IMR-90 (cell line): ENCODE results near the gene FLACC1. TPM values are rescaled to one million over a fixed set of nuclear protein-coding genes. Genes with fewer than 3 reads are reported as not detected.

Experiments used
- ATAC-seq: fragments of 200-7000 bp; cut with Tn5 transposase; 2 replicates; pipeline ENCODE4 v1.9.1; 2020; ENCODE audit warnings: low read depth, mild to moderate bottlenecking, moderate library complexity
- BruUV-seq: library from RNA; stranded (reverse); fragments of 400-500 nt; replicated peaks from 2 replicates; lab custom pipeline; 2021; lab: Mats Ljungman, UMichigan
- CTCF ChIA-PET: fragments of 300-600 bp; formaldehyde crosslinking; extraction: SDS; loops from one replicate; lab custom pipeline; 2021; ENCODE audit warnings: antibody characterized with exemption; lab: Yijun Ruan, JAX
- POLR2A ChIA-PET: fragments of 300-600 bp; sonication (Branson Sonifier 250); formaldehyde crosslinking; loops from one replicate; lab custom pipeline; 2022; ENCODE audit warnings: antibody characterized with exemption; ENCODE audit not compliant: unreplicated experiment; lab: Charles Lee
- DNase-seq: peaks from one replicate; pipeline ENCODE4 v3.0.0; 2013
- H2AFZ ChIP-seq: replicated peaks from 2 replicates; pipeline ENCODE3; 2013; ENCODE audit warnings: low read length, mild to moderate bottlenecking; ENCODE audit not compliant: poor library complexity
- H2AK5ac ChIP-seq: 2 replicates; pipeline ENCODE4 v1.6.1; 2013; ENCODE audit warnings: low read depth, low read length, inconsistent platforms
- H2AK9ac ChIP-seq: replicated peaks from 2 replicates; pipeline ENCODE3; 2013; ENCODE audit warnings: mild to moderate bottlenecking, low read depth, low read length, moderate library complexity; ENCODE audit not compliant: poor library complexity
- H2BK120ac ChIP-seq: 2 replicates; pipeline ENCODE4 v1.6.1; 2013; ENCODE audit warnings: low read depth, low read length, inconsistent platforms
- H2BK15ac ChIP-seq: 3 replicates; pipeline ENCODE4 v1.6.1; 2013; ENCODE audit warnings: low read depth, low read length, inconsistent platforms
- H2BK20ac ChIP-seq: 2 replicates; pipeline ENCODE4 v1.6.1; 2013; ENCODE audit warnings: low read depth, mild to moderate bottlenecking, inconsistent platforms, low read length, moderate library complexity
- H2BK5ac ChIP-seq: 2 replicates; pipeline ENCODE4 v1.6.1; 2013; ENCODE audit warnings: mild to moderate bottlenecking, low read depth, low read length, inconsistent platforms; ENCODE audit not compliant: poor library complexity, severe bottlenecking
- H3K14ac ChIP-seq: replicated peaks from 2 replicates; pipeline ENCODE4 v1.6.1; 2013; ENCODE audit warnings: low read depth, low read length, inconsistent platforms
- H3K18ac ChIP-seq: 2 replicates; pipeline ENCODE4 v1.6.1; 2013; ENCODE audit warnings: low read depth, low read length, control low read depth
- H3K23ac ChIP-seq: 2 replicates; pipeline ENCODE4 v1.6.1; 2013; ENCODE audit warnings: low read depth, low read length, inconsistent platforms
- H3K27ac ChIP-seq: 2 replicates; pipeline ENCODE4 v1.5.1; 2013; ENCODE audit warnings: mild to moderate bottlenecking, control low read depth, low read length; ENCODE audit not compliant: insufficient read depth
- H3K27me3 ChIP-seq: 2 replicates; pipeline ENCODE4 v1.6.1; 2013; ENCODE audit warnings: low read length; ENCODE audit not compliant: control insufficient read depth, insufficient read depth
- H3K36me3 ChIP-seq: 2 replicates; pipeline ENCODE4 v1.6.1; 2013; ENCODE audit warnings: low read length, mixed read lengths; ENCODE audit not compliant: control insufficient read depth, insufficient read depth
- H3K4ac ChIP-seq: 2 replicates; pipeline ENCODE4 v1.6.1; 2013; ENCODE audit warnings: low read depth, low read length, inconsistent platforms
- H3K4me1 ChIP-seq: 2 replicates; pipeline ENCODE4 v1.6.1; 2013; ENCODE audit warnings: low read length, mixed read lengths; ENCODE audit not compliant: control insufficient read depth, insufficient read depth
- H3K4me2 ChIP-seq: 2 replicates; pipeline ENCODE4 v1.6.1; 2013; ENCODE audit warnings: low read depth, mild to moderate bottlenecking, control low read depth, low read length, moderate library complexity
- H3K4me3 ChIP-seq: 2 replicates; pipeline ENCODE4 v1.5.1; 2013; ENCODE audit warnings: low read depth, mild to moderate bottlenecking, control low read depth, low read length, moderate library complexity; ENCODE audit not compliant: insufficient read depth
- H3K56ac ChIP-seq: 2 replicates; pipeline ENCODE4 v1.6.1; 2013; ENCODE audit warnings: low read length, inconsistent platforms; ENCODE audit not compliant: insufficient read depth; ENCODE audit errors: extremely low read depth
- H3K79me1 ChIP-seq, 2 experiments: 2 replicates each; pipeline ENCODE4 v1.6.1; 2013; ENCODE audit warnings: low read length in 2 of 2, inconsistent platforms in 1 of 2, low read depth in 1 of 2
- H3K9ac ChIP-seq: 2 replicates; pipeline ENCODE4 v1.6.1; 2013; ENCODE audit warnings: low read depth, low read length, control low read depth
- H3K9me1 ChIP-seq: 2 replicates; pipeline ENCODE4 v1.6.1; 2013; ENCODE audit warnings: low read length, inconsistent platforms; ENCODE audit not compliant: insufficient read depth
- H3K9me3 ChIP-seq: 2 replicates; pipeline ENCODE4 v1.6.1; 2013; ENCODE audit warnings: low read length; ENCODE audit not compliant: control insufficient read depth, insufficient read depth
- H4K20me1 ChIP-seq: 2 replicates; pipeline ENCODE4 v1.6.1; 2013; ENCODE audit warnings: low read length, inconsistent platforms; ENCODE audit not compliant: insufficient read depth
- H4K5ac ChIP-seq: 2 replicates; pipeline ENCODE4 v1.6.1; 2013; ENCODE audit warnings: mild to moderate bottlenecking, low read depth, low read length, control low read depth
- H4K8ac ChIP-seq, 2 experiments: 2 replicates each; pipeline ENCODE4 v1.6.1; 2013; ENCODE audit warnings: low read depth in 2 of 2, low read length in 2 of 2, control low read depth in 1 of 2, inconsistent platforms in 1 of 2
- H4K91ac ChIP-seq: 2 replicates; pipeline ENCODE4 v1.6.1; 2013; ENCODE audit warnings: low read depth, low read length, inconsistent platforms; ENCODE audit not compliant: insufficient read depth
- BHLHE40 ChIP-seq: fragments of 150-350 bp; IDR thresholded peaks from 2 replicates; pipeline ENCODE4 v1.6.1; 2016; ENCODE audit warnings: mild to moderate bottlenecking, low read depth, low read length
- CEBPB ChIP-seq: IDR thresholded peaks from 2 replicates; pipeline ENCODE4 v1.6.1; 2012; ENCODE audit warnings: low read depth, low read length, improper control_type of control experiment
- WGBS, 2 experiments: methylation state at CpG; one replicate each; pipeline versions ENCODE4 v1.1.5 to v1.1.7; 2013; ENCODE audit warnings: missing lambda C conversion rate in 2 of 2; ENCODE audit not compliant: insufficient read length in 1 of 2; ENCODE audit errors: extremely low coverage in 2 of 2; 5-methylcytosine and 5-hydroxymethylcytosine counted together
- dilution Hi-C: fragments of 300-500 bp; cut with HindIII; formaldehyde crosslinking; loops from one replicate; pipeline ENCODE4 v1.14.3; 2018; ENCODE audit warnings: low sequenced_read_pairs; ENCODE audit not compliant: unreplicated experiment
- in situ Hi-C: fragments of 300-500 bp; cut with MboI; formaldehyde crosslinking; loops from 3 replicates; pipeline ENCODE4 v1.14.3; 2019; ENCODE audit warnings: low sequenced_read_pairs, inconsistent platforms, mixed read lengths
- intact Hi-C: fragments of 100-400 bp; cut with micrococcal nuclease; formaldehyde crosslinking; loops from 2 replicates; pipeline ENCODE4 v1.10.0; 2022
- polyA plus RNA-seq, 3 experiments: library from polyadenylated mRNA; depleted of rRNA; stranded (reverse); fragments of >200 nt; gene quantifications; 2 replicates each; pipeline ENCODE4 v1.2.3, GENCODE V29; 2012; ENCODE audit warnings: low replicate concordance in 1 of 3
- total RNA-seq: library from RNA; depleted of rRNA; stranded (reverse); fragments of >200 nt; gene quantifications from 2 replicates; pipeline ENCODE4 v1.2.3, GENCODE V29; 2012

Gene FLACC1
- total and polyA plus RNA-seq, 2 of the 4 experiments (the other 2 are of a cell fraction), result 0.32 to 0.54 TPM

GRCh38 chr2:201406077-201406662 is 49.0 kb upstream of the FLACC1 start:
- TF ChIP-seq BHLHE40, result no peak
- peak; percentile 100 for TF ChIP-seq CEBPB
- Histone ChIP-seq H3K79me1 (peaks cover 20 to 41% of the 10 kb centered on the region in 2 experiments), H3K4me3 (no peak overlapping the region), H3K36me3 (0 out of 2 replicates have a peak, but pooled peaks cover 2% of the 10 kb centered on the region), H3K27ac (no peak overlapping the region), H2AK5ac (no peak overlapping the region), H3K9me3 (no peaks in the 10 kb centered on the region), H3K23ac (no peak overlapping the region), H3K9ac (no peak overlapping the region; the same call in 1 of the 2 replicates), H3K18ac (no peak overlapping the region), H3K14ac (no peak overlapping the region), H2BK20ac (no peak overlapping the region), H2BK5ac (peak overlapping the region; percentile 57), H2BK120ac (peak overlapping the region; percentile 45; the same call in 1 of the 2 replicates), H2AFZ (no peak overlapping the region), H3K4me1 (peaks cover 11% of the 10 kb centered on the region), H4K91ac (no peak overlapping the region), H2AK9ac (no peak overlapping the region), H4K8ac (no peak overlapping the region; a peak in 1 of 4 replicates), H4K20me1 (no peaks in the 10 kb centered on the region), H3K9me1 (no peaks in the 10 kb centered on the region), H3K27me3 (no peaks in the 10 kb centered on the region), H2BK15ac (no peak overlapping the region), H3K4ac (no peak overlapping the region), H4K5ac (no peak overlapping the region), H3K56ac (no peak overlapping the region), H3K4me2 (peak overlapping the region; percentile 73; the same call in 1 of the 2 replicates)
- peak; percentile 87 for DNase-seq
- CTCF ChIA-PET, result no interaction called here
- POLR2A ChIA-PET, result no interaction called here
- BruUV-seq, result no TSS peak
- no CpG with 5 or more reads among the region's 3 CpGs for WGBS, 2 experiments
- intact Hi-C loops, result no loop called here
- in situ Hi-C loops, result no loop called here
- ATAC-seq, result peak; percentile 48
- dilution Hi-C loops, result no loop called here
